Measurements from ENCODE around the gene CTBP1.

CTBP1 gene

GRCh38 chr4:1211371-1211770 is 37.6 kb downstream of the CTBP1 start:
- no peak for TF ChIP-seq CTCF (conservative IDR thresholded peaks at IDR 0.05; ENCODE audit: low read depth, low read length)
- no peak for DNase-seq (ENCODE audit: low read depth)
- H3K4me3 ChIP-seq (ENCODE audit: low read length), result no peak overlapping the region

GRCh38 chr4:1210971-1211370 is 38.0 kb downstream of the CTBP1 start:
- no peak for TF ChIP-seq CTCF (conservative IDR thresholded peaks at IDR 0.05; ENCODE audit: low read depth, low read length)
- no peak overlapping the region for H3K4me3 ChIP-seq (ENCODE audit: low read length)
- DNase-seq (ENCODE audit: low read depth), result no peak

GRCh38 chr4:1210241-1210841 is 38.6 kb downstream of the CTBP1 start:
- no peak for TF ChIP-seq CTCF (conservative IDR thresholded peaks at IDR 0.05; ENCODE audit: low read depth, low read length)
- no peak overlapping the region for H3K4me3 ChIP-seq (ENCODE audit: low read length)
- no peak for DNase-seq (ENCODE audit: low read depth)

- peak; percentile 37 for DNase-seq (ENCODE audit: low read depth)
- H3K4me3 ChIP-seq (ENCODE audit: low read length), result no peak overlapping the region
These were observed 39.1 kb downstream of the CTBP1 start for GRCh38 chr4:1209821-1210220.

GRCh38 chr4:1208970-1209704 is 39.8 kb downstream of the CTBP1 start:
- no peak overlapping the region for H3K4me3 ChIP-seq (ENCODE audit: low read length)
- peak; percentile 66 for DNase-seq (ENCODE audit: low read depth)
- no peak for TF ChIP-seq CTCF (conservative IDR thresholded peaks at IDR 0.05; ENCODE audit: low read depth, low read length)

More at GRCh38 chr4:1209821-1210220, 39.1 kb downstream of the CTBP1 start:
- no peak for TF ChIP-seq CTCF (conservative IDR thresholded peaks at IDR 0.05; ENCODE audit: low read depth, low read length)

- no peak for DNase-seq (ENCODE audit: low read depth)
- no peak for TF ChIP-seq CTCF (conservative IDR thresholded peaks at IDR 0.05; ENCODE audit: low read depth, low read length)
- no peak overlapping the region for H3K4me3 ChIP-seq (ENCODE audit: low read length)
These were observed 40.5 kb downstream of the CTBP1 start for GRCh38 chr4:1208266-1208961.

Measured in retinal pigment epithelial cell (primary cell).